Epithelial cell of proximal tubule (primary cell): ENCODE data around the gene PXN. TPM values are rescaled to one million over a fixed set of nuclear protein-coding genes. Genes with fewer than 3 reads are reported as not detected.

Experiments used
- DNase-seq: peaks from one replicate; pipeline ENCODE4 v3.0.0-alpha.2; 2011; ENCODE audit warnings: low read depth
- H3K4me3 ChIP-seq: 2 replicates; pipeline ENCODE4 v1.5.1; 2011; ENCODE audit warnings: low read depth, mild to moderate bottlenecking, low read length
- CTCF ChIP-seq: conservative IDR thresholded peaks from 2 replicates; pipeline ENCODE4 v1.5.1; 2012; ENCODE audit warnings: low read depth, mild to moderate bottlenecking, low read length
- total RNA-seq: library from RNA; depleted of rRNA; stranded (reverse); fragments of >200 nt; gene quantifications from 2 replicates; pipeline ENCODE4 v1.2.3, GENCODE V29; 2015

PXN gene
- total RNA-seq, 1 donor from 2014 or later = 100 TPM

- H3K4me3 ChIP-seq = no peak overlapping the region
- no peak for DNase-seq
- no peak for TF ChIP-seq CTCF
Observed at GRCh38 chr12:120267736-120268135, 2.2 kb upstream of the PXN start.

- H3K4me3 ChIP-seq = no peak overlapping the region
- no peak for DNase-seq
- no peak for TF ChIP-seq CTCF
Observed at GRCh38 chr12:120266180-120266870, 795 bp upstream of the PXN start.

- H3K4me3 ChIP-seq = peak overlapping the region; percentile 82
- no peak for TF ChIP-seq CTCF
- no peak for DNase-seq
Observed at GRCh38 chr12:120264904-120265472, 542 bp downstream of the PXN start.

- H3K4me3 ChIP-seq = peak overlapping the region; percentile 82
- no peak for TF ChIP-seq CTCF
- DNase-seq = no peak
Observed at GRCh38 chr12:120264086-120264903, 1.2 kb downstream of the PXN start.

- no peak for TF ChIP-seq CTCF
- DNase-seq = no peak
- H3K4me3 ChIP-seq = peak overlapping the region; percentile 82
Observed at GRCh38 chr12:120263748-120264085, 1.8 kb downstream of the PXN start.

- H3K4me3 ChIP-seq = peak overlapping the region; percentile 82
- no peak for DNase-seq
- no peak for TF ChIP-seq CTCF
Observed at GRCh38 chr12:120262852-120263747, 2.4 kb downstream of the PXN start.
